K562 (cell line): ENCODE data around the gene EMC8. TPM values are rescaled to one million over a fixed set of nuclear protein-coding genes. Genes with fewer than 3 reads are reported as not detected.
A peak's percentile ranks its signal among the peaks of the same experiment; 100 is the strongest.

Experiments
- ATAC-seq: fragments of 200-7000 bp; cut with Tn5 transposase; 3 replicates; pipeline ENCODE4 v1.9.1; 2020; ENCODE audit warnings: moderate library complexity
- BruUV-seq: library from RNA; stranded (reverse); fragments of 400-500 nt; replicated peaks from 2 replicates; lab custom pipeline; 2021; lab: Mats Ljungman, UMichigan
- CTCF ChIA-PET: fragments of 300-600 bp; formaldehyde crosslinking; extraction: SDS; loops from one replicate; lab custom pipeline; 2021; ENCODE audit warnings: low intra/inter-chr PET ratio; lab: Yijun Ruan, JAX
- POLR2A ChIA-PET: fragments of 300-600, 350-650 bp; sonication (Branson Sonifier 250); formaldehyde crosslinking; extraction: SDS; loops from one replicate; lab custom pipeline; 2021; ENCODE audit warnings: antibody characterized with exemption, inconsistent platforms; lab: Yijun Ruan, JAX
- DNase-seq, 4 experiments: peaks; one replicate each; pipeline versions ENCODE4 v3.0.0 to v3.0.0-alpha.2; 2011 to 2018; ENCODE audit warnings: low spot score in 3 of 4, mixed read lengths in 3 of 4; ENCODE audit errors: extremely low read depth in 1 of 4
- FAIRE-seq: peaks from 2 replicates; lab custom pipeline; 2011; peaks lifted over from hg19 to GRCh38; lab: Jason Lieb, UNC
- H2AFZ ChIP-seq: 2 replicates; pipeline ENCODE4 v1.6.0; 2011; ENCODE audit warnings: low read depth, low read length, control low read depth, inconsistent platforms
- H3K27ac ChIP-seq: fragments of 200-600 bp; 3 replicates; pipeline ENCODE4 v1.8.0; 2011; ENCODE audit warnings: low read depth, mild to moderate bottlenecking, control low read depth, inconsistent platforms, low read length, moderate library complexity, mixed read lengths; ENCODE audit errors: extremely low read depth
- H3K27me3 ChIP-seq, 2 experiments: fragments of 300-600 bp in 1 of 2; 2 replicates in 1 of 2; 3 replicates in 1 of 2; pipeline versions ENCODE4 v1.6.0 to v1.8.0; 2011; ENCODE audit warnings: inconsistent platforms in 2 of 2, low read length in 2 of 2, mild to moderate bottlenecking in 1 of 2, mixed read lengths in 1 of 2, moderate library complexity in 1 of 2; ENCODE audit not compliant: control insufficient read depth in 2 of 2, insufficient read depth in 2 of 2
- H3K36me3 ChIP-seq: fragments of 300-600 bp; 3 replicates; pipeline ENCODE4 v1.8.0; 2011; ENCODE audit warnings: mild to moderate bottlenecking, low read length, inconsistent platforms; ENCODE audit not compliant: control insufficient read depth, insufficient read depth
- H3K4me1 ChIP-seq, 2 experiments: fragments of 200-600 bp in 1 of 2; replicated peaks in 1 of 2; 2 replicates in 1 of 2; 3 replicates in 1 of 2; pipeline versions ENCODE4 v1.5.1 to v1.8.0; 2011; ENCODE audit warnings: inconsistent platforms in 2 of 2, low read length in 2 of 2, mild to moderate bottlenecking in 1 of 2, mixed read lengths in 1 of 2, moderate library complexity in 1 of 2; ENCODE audit not compliant: control insufficient read depth in 2 of 2, insufficient read depth in 2 of 2
- H3K4me2 ChIP-seq: 2 replicates; pipeline ENCODE4 v1.6.1; 2011; ENCODE audit warnings: low read length, control low read depth, inconsistent platforms, mixed read lengths; ENCODE audit not compliant: insufficient read depth
- H3K4me3 ChIP-seq: fragments of 200-600 bp; sonication (generic), shearing (Covaris generic); 2 replicates; pipeline ENCODE4 v1.5.1; 2016; ENCODE audit warnings: control low read depth, inconsistent platforms
- H3K79me2 ChIP-seq: fragments of 200-600 bp; 3 replicates; pipeline ENCODE4 v1.8.0; 2011; ENCODE audit warnings: low read length, inconsistent platforms; ENCODE audit not compliant: control insufficient read depth, insufficient read depth
- H3K9ac ChIP-seq, 2 experiments: 2 replicates each; pipeline versions ENCODE4 v1.6.0 to v1.6.1; 2011; ENCODE audit warnings: low read depth in 2 of 2, low read length in 2 of 2, control low read depth in 1 of 2, inconsistent platforms in 1 of 2, mild to moderate bottlenecking in 1 of 2, mixed read lengths in 1 of 2; ENCODE audit not compliant: insufficient read depth in 1 of 2
- H3K9me1 ChIP-seq: one replicate; pipeline ENCODE4 v1.6.0; 2011; ENCODE audit warnings: inconsistent platforms, mild to moderate bottlenecking, low read length, moderate library complexity; ENCODE audit not compliant: control insufficient read depth, insufficient read depth
- H3K9me3 ChIP-seq: replicated peaks from 2 replicates; pipeline ENCODE4 v1.5.1; 2011; ENCODE audit warnings: low read depth, low read length, inconsistent platforms; ENCODE audit not compliant: control insufficient read depth, insufficient read depth
- H4K20me1 ChIP-seq: replicated peaks from 2 replicates; pipeline ENCODE4 v1.6.1; 2011; ENCODE audit warnings: low read length, inconsistent platforms, mixed read lengths; ENCODE audit not compliant: control insufficient read depth, insufficient read depth
- HMG20B ChIP-seq: fragments of 250-450 bp; sonication (Bioruptor Pico); IDR thresholded peaks from 2 replicates; pipeline ENCODE4 v1.5.0; 2021; ENCODE audit warnings: mild to moderate bottlenecking
- PHB2 ChIP-seq: fragments of 450-650 bp; IDR thresholded peaks from 2 replicates; pipeline ENCODE4 v1.6.1; 2017; ENCODE audit warnings: low read depth
- ZBTB7A ChIP-seq: IDR thresholded peaks from 2 replicates; pipeline ENCODE4 v1.6.1; 2011; ENCODE audit warnings: low read depth, mild to moderate bottlenecking, low read length, moderate library complexity, borderline replicate concordance; ENCODE audit not compliant: control insufficient read depth
- ZNF354B ChIP-seq: fragments of 250-450 bp; sonication (Bioruptor Pico); IDR thresholded peaks from 2 replicates; pipeline ENCODE4 v1.4.0; 2020
- ZNF444 ChIP-seq: fragments of 250-450 bp; sonication (Bioruptor Pico); IDR thresholded peaks from 2 replicates; pipeline ENCODE4 v1.4.0; 2020; ENCODE audit warnings: mild to moderate bottlenecking, moderate library complexity
- ZNF780A ChIP-seq: fragments of 250-450 bp; sonication (Bioruptor Pico); IDR thresholded peaks from 2 replicates; pipeline ENCODE4 v1.5.0; 2021; ENCODE audit warnings: mild to moderate bottlenecking
- WGBS: fragments of 100-300 bp; shearing (Covaris generic); methylation state at CpG from one replicate; pipeline ENCODE4 v1.1.6; 2016; ENCODE audit warnings: low coverage, mixed read lengths; ENCODE audit not compliant: insufficient coverage; ENCODE audit errors: missing lambda C conversion rate; 5-methylcytosine and 5-hydroxymethylcytosine counted together
- in situ Hi-C: fragments of 300-500 bp; cut with MboI; formaldehyde crosslinking; loops from 4 replicates; pipeline ENCODE4 v1.15.0; 2018; ENCODE audit warnings: inconsistent platforms, mixed read lengths
- intact Hi-C: fragments of 100-400 bp; cut with micrococcal nuclease; formaldehyde crosslinking; loops from 2 replicates; pipeline ENCODE4 v1.14.2; 2022
- polyA plus RNA-seq, 8 experiments: library from polyadenylated mRNA; depleted of rRNA in 4 of 8; stranded (reverse) in 5 of 8; unstranded in 3 of 8; fragments of >200 nt; fragmentation: Nextera tagmentation in 2 of 8; fragmentation: Illumina TruSeq in 1 of 8; extraction: Ambion mirVana in 2 of 8; extraction: Trizol in 1 of 8; gene quantifications; 2 replicates each; pipeline versions ENCODE4 v1.2.1 to v1.2.3, GENCODE V29; 2011 to 2014; ENCODE audit warnings: inconsistent platforms in 1 of 8, missing spikeins in 1 of 8
- total RNA-seq, 7 experiments: library from RNA; depleted of rRNA in 6 of 7; stranded (reverse); fragments of >200 nt in 6 of 7; fragmentation: Illumina TruSeq in 2 of 7; extraction: Trizol in 2 of 7; gene quantifications; 2 replicates each; pipeline versions ENCODE4 v1.2.1 to v1.2.3, GENCODE V29; 2011 to 2021; ENCODE audit warnings: low replicate concordance in 1 of 7

EMC8 gene
- total and polyA plus RNA-seq, 9 of the 15 experiments (the other 6 are each of a cell fraction or from before 2014, with no cell fraction given), result 11.4 to 81.8 (median 48.6) TPM

GRCh38 chr16:85738923-85739715 is 60.2 kb downstream of the EMC8 start:
- H3K9me1 ChIP-seq, result peaks cover 2% of the 10 kb centered on the region
- in situ Hi-C loops, result no loop called here
- WGBS, result 12% methylated on average over 13 of the region's 13 CpGs
- H3K27me3 ChIP-seq, result peaks cover 39 to 75% of the 10 kb centered on the region in 2 experiments
- H3K9me3 ChIP-seq, result no peaks in the 10 kb centered on the region; the same call in 1 of the 2 replicates
- ChIA-PET CTCF (no interaction called here), POLR2A (no interaction called here)
- intact Hi-C loops, result no loop called here
- no peak overlapping the region for H3K4me2 ChIP-seq
- no peaks in the 10 kb centered on the region for H3K36me3 ChIP-seq
- H2AFZ ChIP-seq, result no peak overlapping the region
- DNase-seq, result no peak
- H3K9ac ChIP-seq, result peak overlapping the region in 1 of 2 experiments; percentile 26; a peak in 1 of 4 replicates
- ATAC-seq, result 0 out of 3 replicates have a peak, but pooled peaks have one; percentile 22
- BruUV-seq, result no TSS peak
- peaks cover 4% of the 10 kb centered on the region for H4K20me1 ChIP-seq
- H3K79me2 ChIP-seq, result no peaks in the 10 kb centered on the region
- TF ChIP-seq ZBTB7A (no peak), HMG20B (no peak), ZNF354B (CRISPR knock-in tag) (no peak), PHB2 (no peak), ZNF780A (CRISPR knock-in tag) (no peak), ZNF444 (CRISPR knock-in tag) (no peak)
- H3K4me3 ChIP-seq, result no peak overlapping the region
- peaks cover 0 to 7% of the 10 kb centered on the region in 2 experiments; a peak in 2 of 5 replicates for H3K4me1 ChIP-seq
- no peak overlapping the region for H3K27ac ChIP-seq
- peak; percentile 35 for FAIRE-seq
